T-cell (primary cell): ENCODE measurements around the gene PDCD11. TPM values are rescaled to one million over a fixed set of nuclear protein-coding genes. Genes with fewer than 3 reads are reported as not detected.

ENCODE experiments used
- ATAC-seq, 4 experiments: fragments of 200-7000 bp in 3 of 4; fragments of 150-1000 bp in 1 of 4; cut with Tn5 transposase; replicated peaks in 1 of 4; 1 replicate in 3 of 4; 2 replicates in 1 of 4; pipeline ENCODE4 v1.10.0; 2021; ENCODE audit warnings: moderate library complexity in 3 of 4, mild to moderate bottlenecking in 2 of 4, moderate number of reproducible peaks in 1 of 4
- CTCF ChIA-PET, 2 donors: fragments of 300-600 bp; sonication (Branson Sonifier 250); formaldehyde crosslinking; loops; one replicate each; lab custom pipeline; 2022; ENCODE audit warnings: antibody characterized with exemption in 2 of 2; lab: Charles Lee
- POLR2A ChIA-PET, 2 donors: fragments of 300-600 bp; sonication (Branson Sonifier 250); formaldehyde crosslinking; loops; one replicate each; lab custom pipeline; 2022; ENCODE audit warnings: antibody characterized with exemption in 2 of 2; lab: Charles Lee
- DNase-seq, 35 experiments: peaks; one replicate each; pipeline versions ENCODE4 v3.0.0 to v3.0.0-alpha.2; 2013 to 2023
- H3K27ac ChIP-seq: one replicate; pipeline ENCODE4 v1.5.1; 2013; ENCODE audit warnings: low read length
- H3K27me3 ChIP-seq, 2 experiments: replicated peaks in 1 of 2; 1 replicate in 1 of 2; 2 replicates in 1 of 2; pipeline versions ENCODE4 v1.6.1 to v1.7.0; 2013; ENCODE audit warnings: low read length in 1 of 2, mixed read lengths in 1 of 2; ENCODE audit not compliant: control insufficient read depth in 2 of 2, insufficient read depth in 2 of 2; ENCODE audit errors: extremely low read depth in 1 of 2
- H3K36me3 ChIP-seq, 2 donors: 1 replicate in 1 of 2; 2 replicates in 1 of 2; pipeline versions ENCODE4 v1.6.1 to v1.7.0; 2013; ENCODE audit warnings: low read length in 1 of 2; ENCODE audit not compliant: control insufficient read depth in 2 of 2, insufficient read depth in 1 of 2; ENCODE audit errors: extremely low read depth in 1 of 2
- H3K4me1 ChIP-seq, 2 experiments: 1 replicate in 1 of 2; 2 replicates in 1 of 2; pipeline versions ENCODE4 v1.6.1 to v1.7.0; 2013; ENCODE audit warnings: low read length in 2 of 2, mixed read lengths in 1 of 2; ENCODE audit not compliant: insufficient read depth in 2 of 2, control insufficient read depth in 1 of 2; ENCODE audit errors: extremely low read depth in 1 of 2
- H3K4me3 ChIP-seq, 2 donors: 1 replicate in 1 of 2; 2 replicates in 1 of 2; pipeline versions ENCODE4 v1.5.1 to v1.7.0; 2013; ENCODE audit warnings: mild to moderate bottlenecking in 2 of 2, low read length in 1 of 2, moderate library complexity in 1 of 2; ENCODE audit not compliant: control insufficient read depth in 1 of 2; ENCODE audit errors: extremely low read depth in 1 of 2
- H3K9me3 ChIP-seq: 2 replicates; pipeline ENCODE4 v1.7.0; 2013
- H3K27ac Mint-ChIP-seq, 2 donors: one replicate each; pipeline ENCODE4 v1.8.0; 2020 to 2021; ENCODE audit warnings: mild to moderate bottlenecking in 2 of 2, mixed read lengths in 2 of 2
- H3K27me3 Mint-ChIP-seq, 2 donors: one replicate each; pipeline ENCODE4 v1.8.0; 2021 to 2022; ENCODE audit warnings: mixed read lengths in 2 of 2
- H3K36me3 Mint-ChIP-seq: one replicate; pipeline ENCODE4 v1.8.0; 2021; ENCODE audit warnings: mixed read lengths
- H3K4me1 Mint-ChIP-seq, 3 donors: one replicate each; pipeline ENCODE4 v1.8.0; 2020 to 2022; ENCODE audit warnings: mixed read lengths in 3 of 3, mild to moderate bottlenecking in 1 of 3
- H3K4me3 Mint-ChIP-seq, 3 donors: one replicate each; pipeline ENCODE4 v1.8.0; 2020 to 2022; ENCODE audit warnings: mild to moderate bottlenecking in 3 of 3, mixed read lengths in 3 of 3, moderate library complexity in 3 of 3
- H3K9me3 Mint-ChIP-seq, 3 donors: one replicate each; pipeline ENCODE4 v1.8.0; 2020 to 2022; ENCODE audit warnings: mixed read lengths in 3 of 3
- WGBS: methylation state at CpG from one replicate; pipeline ENCODE4 v1.1.5; 2013; ENCODE audit warnings: missing lambda C conversion rate; ENCODE audit not compliant: insufficient coverage; 5-methylcytosine and 5-hydroxymethylcytosine counted together
- total RNA-seq, 35 experiments: library from RNA in 6 of 35; stranded (reverse) in 6 of 35; fragments of 120-200 nt in 1 of 35; gene quantifications; one replicate each; pipeline versions ENCODE4 v1.2.1 to v1.2.4 and lab custom pipeline; 2013 to 2026

PDCD11 gene
- total RNA-seq, 5 donors from 2014 or later (not counting 1 experiment from before 2014, with no cell fraction given), result 24.0 to 53.3 (median 45.2) TPM

DNA sequence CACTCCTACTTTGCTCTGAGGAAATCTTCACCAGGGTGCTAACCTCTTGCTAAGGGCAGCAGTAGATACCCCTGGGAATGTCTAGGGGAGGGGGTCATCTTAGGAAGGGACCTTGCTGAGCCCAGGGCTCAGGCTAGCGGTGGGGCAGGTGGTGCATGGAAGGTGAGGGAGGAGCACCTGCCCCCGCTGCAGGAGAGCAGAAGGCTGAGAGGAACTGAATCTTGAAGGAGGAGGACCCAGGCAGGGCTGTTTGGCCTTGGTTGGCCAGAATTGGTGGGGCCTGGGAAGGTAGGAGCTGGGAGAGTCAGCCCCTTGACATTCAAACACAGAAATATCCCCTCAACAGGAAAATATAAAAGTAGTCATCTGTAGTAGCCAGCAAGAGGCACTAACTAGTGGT lies 75.6 kb downstream of the PDCD11 start:
- Mint-ChIP-seq H3K36me3 (no peaks in the 10 kb centered on the region), H3K9me3 (no peaks in the 10 kb centered on the region), H3K4me1 (peaks cover 28 to 57% (median 38%) of the 10 kb centered on the region in 3 donors), H3K27me3 (no peaks in the 10 kb centered on the region), H3K27ac (peak overlapping the region; percentile 92 to 97), H3K4me3 (peak overlapping the region in 2 of 3 donors; percentile 34 to 68)
- ATAC-seq, result no peak
- no peak for DNase-seq
- H3K36me3 ChIP-seq, result no peaks in the 10 kb centered on the region
- H3K4me1 ChIP-seq, result peaks cover 4 to 53% of the 10 kb centered on the region in 2 experiments
- no peaks in the 10 kb centered on the region for H3K9me3 ChIP-seq
- peak overlapping the region; percentile 87 for H3K27ac ChIP-seq
- H3K4me3 ChIP-seq, result peak overlapping the region in 1 of 2 donors; percentile 27
- no peaks in the 10 kb centered on the region for H3K27me3 ChIP-seq
- 50% methylated on average over 1 of the region's 2 CpGs for WGBS
- CTCF ChIA-PET, result no interaction called here
- POLR2A ChIA-PET, result interaction anchor here in 1 of 2 donors (0.7 kb wide), 1 partner anchor 1206 kb away, joined by 3 read pairs; no protein-coding TSS in a partner anchor

DNA sequence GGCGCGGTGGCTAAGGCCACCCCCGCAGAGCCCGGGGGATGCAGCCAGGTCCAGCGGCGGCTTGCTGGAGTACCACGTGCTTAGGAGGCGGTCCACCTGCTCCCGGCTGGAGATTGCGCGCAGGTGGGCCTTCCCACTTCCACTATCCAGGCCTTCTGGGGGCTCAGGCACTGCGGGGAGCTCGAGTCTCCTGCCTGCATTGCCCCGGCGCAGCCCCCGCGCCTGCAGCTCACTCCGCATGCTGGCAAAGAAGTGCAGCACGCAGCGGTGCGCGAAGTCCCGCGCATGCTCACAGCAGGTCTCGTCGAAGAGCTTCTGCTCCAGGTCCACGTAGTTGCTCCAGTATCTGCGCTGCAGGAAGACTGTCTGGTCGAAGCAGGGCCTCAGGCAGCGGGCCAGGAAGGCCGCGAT lies 76.8 kb downstream of the PDCD11 start:
- peaks cover 4 to 53% of the 10 kb centered on the region in 2 experiments for H3K4me1 ChIP-seq
- ChIA-PET CTCF (no interaction called here), POLR2A (no interaction called here)
- no peak overlapping the region for H3K4me3 ChIP-seq
- Mint-ChIP-seq H3K36me3 (no peaks in the 10 kb centered on the region), H3K27ac (peak overlapping the region; percentile 52 to 70), H3K4me1 (peaks cover 28 to 53% (median 32%) of the 10 kb centered on the region in 3 donors), H3K4me3 (no peak overlapping the region), H3K9me3 (no peaks in the 10 kb centered on the region), H3K27me3 (no peaks in the 10 kb centered on the region)
- H3K9me3 ChIP-seq, result no peaks in the 10 kb centered on the region
- H3K27me3 ChIP-seq, result no peaks in the 10 kb centered on the region
- WGBS, result 98% methylated on average over 24 of the region's 32 CpGs
- ATAC-seq (no peak), DNase-seq (no peak)
- H3K27ac ChIP-seq, result peak overlapping the region; percentile 87
- H3K36me3 ChIP-seq, result no peaks in the 10 kb centered on the region

DNA sequence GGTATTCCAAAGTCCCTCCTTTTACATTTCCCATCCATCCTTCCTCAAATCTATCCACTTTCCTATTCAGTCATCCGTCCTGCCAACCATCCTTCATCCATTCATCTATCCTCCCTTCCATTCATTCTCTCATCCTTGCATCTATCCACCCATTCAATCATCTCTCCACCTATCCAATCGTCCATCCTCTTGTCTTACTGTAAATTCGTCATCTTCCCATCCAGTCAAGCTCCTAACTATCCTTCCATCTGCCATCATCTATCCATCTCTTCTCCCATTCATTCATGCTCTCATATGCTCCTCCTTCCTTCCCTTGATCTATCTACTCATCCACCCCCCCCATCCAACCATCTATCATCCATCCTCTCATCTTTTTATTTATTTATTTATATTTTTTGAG lies 77.7 kb downstream of the PDCD11 start:
- 85% methylated on average over 3 of the region's 3 CpGs for WGBS
- ATAC-seq (no peak), DNase-seq (no peak)
- Mint-ChIP-seq H3K4me1 (peaks cover 28 to 52% (median 32%) of the 10 kb centered on the region in 3 donors), H3K27me3 (no peaks in the 10 kb centered on the region), H3K27ac (peak overlapping the region; percentile 33 to 35), H3K36me3 (no peaks in the 10 kb centered on the region), H3K9me3 (no peaks in the 10 kb centered on the region), H3K4me3 (no peak overlapping the region)
- Histone ChIP-seq H3K27me3 (no peaks in the 10 kb centered on the region), H3K36me3 (no peaks in the 10 kb centered on the region), H3K9me3 (no peaks in the 10 kb centered on the region), H3K4me3 (no peak overlapping the region), H3K4me1 (peaks cover 4 to 52% of the 10 kb centered on the region in 2 experiments), H3K27ac (no peak overlapping the region)
- CTCF ChIA-PET, result no interaction called here
- POLR2A ChIA-PET, result no interaction called here

DNA sequence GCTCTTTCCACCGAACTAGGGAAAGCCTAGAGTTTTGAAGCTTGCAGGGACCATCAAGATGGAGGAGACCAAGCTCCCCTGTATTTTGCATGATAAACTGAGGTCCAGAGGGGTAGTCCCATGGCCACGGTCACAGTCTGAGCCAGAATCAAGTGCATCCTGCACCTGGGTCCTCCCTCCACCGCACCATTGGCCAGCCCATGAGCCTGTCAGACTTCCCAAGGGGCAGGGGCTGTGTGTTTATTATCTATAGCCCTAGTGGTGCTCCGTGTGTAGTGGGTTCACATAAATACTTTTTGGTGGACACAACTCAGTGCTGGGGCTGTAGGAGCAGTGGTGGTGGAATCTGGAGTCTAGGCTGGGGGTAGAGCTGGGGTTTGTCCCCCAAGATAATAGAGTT lies 79.0 kb downstream of the PDCD11 start:
- ChIA-PET POLR2A (interaction anchor here in 1 of 2 donors (0.6 kb wide), 1 partner anchor 28 kb away, joined by 7 read pairs; no protein-coding TSS in a partner anchor), CTCF (interaction anchor here (1.2 to 1.3 kb wide), 2 partner anchors 9 to 58 kb away, joined by 3 to 4 read pairs; no protein-coding TSS in a partner anchor)

DNA sequence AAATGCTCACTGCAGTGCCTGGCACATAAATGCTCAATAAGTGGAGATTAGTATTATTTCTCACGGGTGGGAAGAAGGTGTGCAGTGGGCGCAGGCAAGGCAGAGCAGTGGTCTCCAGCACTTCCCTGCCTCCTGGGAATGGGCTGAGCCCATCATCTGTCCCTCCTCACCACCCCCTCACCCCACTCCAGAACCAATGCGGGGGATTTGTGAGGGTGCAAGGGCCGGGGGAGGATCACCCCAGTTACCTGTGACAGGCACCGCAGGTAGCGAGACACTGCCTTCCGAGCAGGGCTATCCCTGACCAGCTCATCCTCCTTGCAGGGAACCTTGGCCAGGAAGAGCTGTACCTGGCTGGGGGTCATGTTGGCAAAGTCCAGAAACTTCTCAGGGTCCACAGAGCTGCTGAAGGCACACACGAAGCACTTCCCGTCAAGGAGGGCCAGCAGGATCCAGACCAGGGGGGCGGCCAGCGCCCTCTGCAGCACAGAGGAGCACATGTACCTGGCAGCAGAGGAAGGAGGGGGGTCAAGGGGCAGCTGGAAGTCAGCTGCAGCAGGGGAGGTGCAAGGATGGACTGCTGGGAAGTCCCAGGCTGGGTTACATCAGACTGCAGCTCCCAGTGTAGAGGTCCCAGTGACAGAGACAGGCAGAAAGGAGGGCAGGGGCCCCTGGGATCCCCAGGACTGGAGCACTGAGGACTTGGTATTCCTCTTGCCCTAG lies 79.8 kb downstream of the PDCD11 start:
- no peak overlapping the region for H3K4me3 Mint-ChIP-seq
- no peaks in the 10 kb centered on the region for H3K9me3 Mint-ChIP-seq
- H3K4me1 ChIP-seq, result peaks cover 4 to 31% of the 10 kb centered on the region in 2 experiments
- ChIA-PET CTCF (interaction anchor here (1.0 to 1.2 kb wide), 3 partner anchors 9 to 60 kb away, joined by 3 read pairs; no protein-coding TSS in a partner anchor), POLR2A (no interaction called here)
- DNase-seq (peak in 1 of 35 experiments; percentile 28), ATAC-seq (peak in 1 of 4 experiments; percentile 20)
- no peaks in the 10 kb centered on the region for H3K9me3 ChIP-seq
- no peaks in the 10 kb centered on the region for H3K36me3 ChIP-seq
- no peaks in the 10 kb centered on the region for H3K27me3 ChIP-seq
- WGBS, result 82% methylated on average over 7 of the region's 11 CpGs
- no peak overlapping the region for H3K27ac ChIP-seq
- H3K4me1 Mint-ChIP-seq, result peaks cover 14 to 31% (median 16%) of the 10 kb centered on the region in 3 donors
- H3K36me3 Mint-ChIP-seq, result no peaks in the 10 kb centered on the region
- H3K27me3 Mint-ChIP-seq, result no peaks in the 10 kb centered on the region
- H3K27ac Mint-ChIP-seq, result no peak overlapping the region
- H3K4me3 ChIP-seq, result no peak overlapping the region

More for the DNA sequence above, 79.0 kb downstream of the PDCD11 start:
- Histone ChIP-seq H3K27ac (no peak overlapping the region), H3K4me1 (peaks cover 4 to 38% of the 10 kb centered on the region in 2 experiments), H3K9me3 (no peaks in the 10 kb centered on the region), H3K36me3 (no peaks in the 10 kb centered on the region), H3K27me3 (no peaks in the 10 kb centered on the region), H3K4me3 (no peak overlapping the region)
- Mint-ChIP-seq H3K9me3 (no peaks in the 10 kb centered on the region), H3K36me3 (no peaks in the 10 kb centered on the region), H3K27ac (no peak overlapping the region), H3K4me1 (peaks cover 22 to 39% (median 24%) of the 10 kb centered on the region in 3 donors), H3K4me3 (no peak overlapping the region), H3K27me3 (no peaks in the 10 kb centered on the region)
- ATAC-seq (no peak), DNase-seq (no peak)
- 100% methylated on average over 1 of the region's 4 CpGs for WGBS

DNA sequence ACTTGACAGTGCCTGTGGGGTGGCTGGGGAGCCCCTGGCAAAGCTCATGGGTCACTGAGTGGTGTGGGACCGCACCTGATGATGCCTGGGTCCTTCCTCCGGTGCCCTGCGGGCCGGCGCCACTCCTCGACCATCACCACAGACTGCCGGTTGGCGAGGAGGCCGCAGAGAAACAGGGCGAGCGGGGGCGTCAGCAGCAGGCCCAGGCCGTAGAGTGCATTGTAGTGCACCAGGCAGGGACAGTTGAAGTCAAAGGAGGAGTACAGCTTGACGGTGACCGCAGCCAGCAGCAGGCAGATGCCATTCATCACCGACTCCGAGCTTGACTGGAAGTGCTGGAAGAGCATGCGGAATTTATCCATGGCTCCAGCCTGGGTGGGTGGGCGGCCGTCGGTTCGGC lies 82.2 kb downstream of the PDCD11 start:
- no peak overlapping the region for H3K27ac Mint-ChIP-seq
- Histone ChIP-seq H3K4me1 (peaks cover 0 to 8% of the 10 kb centered on the region in 2 experiments), H3K4me3 (no peak overlapping the region), H3K27me3 (no peaks in the 10 kb centered on the region), H3K9me3 (no peaks in the 10 kb centered on the region), H3K36me3 (no peaks in the 10 kb centered on the region), H3K27ac (no peak overlapping the region)
- no peaks in the 10 kb centered on the region for H3K36me3 Mint-ChIP-seq
- peaks cover 4 to 14% (median 7%) of the 10 kb centered on the region in 3 donors for H3K4me1 Mint-ChIP-seq
- H3K4me3 Mint-ChIP-seq, result no peak overlapping the region
- ChIA-PET POLR2A (no interaction called here), CTCF (no interaction called here)
- H3K9me3 Mint-ChIP-seq, result no peaks in the 10 kb centered on the region
- 94% methylated on average over 22 of the region's 22 CpGs for WGBS
- ATAC-seq (no peak), DNase-seq (no peak)
- no peaks in the 10 kb centered on the region for H3K27me3 Mint-ChIP-seq
